ENCODE measurements around the gene PEPD.

Gene PEPD

DNA sequence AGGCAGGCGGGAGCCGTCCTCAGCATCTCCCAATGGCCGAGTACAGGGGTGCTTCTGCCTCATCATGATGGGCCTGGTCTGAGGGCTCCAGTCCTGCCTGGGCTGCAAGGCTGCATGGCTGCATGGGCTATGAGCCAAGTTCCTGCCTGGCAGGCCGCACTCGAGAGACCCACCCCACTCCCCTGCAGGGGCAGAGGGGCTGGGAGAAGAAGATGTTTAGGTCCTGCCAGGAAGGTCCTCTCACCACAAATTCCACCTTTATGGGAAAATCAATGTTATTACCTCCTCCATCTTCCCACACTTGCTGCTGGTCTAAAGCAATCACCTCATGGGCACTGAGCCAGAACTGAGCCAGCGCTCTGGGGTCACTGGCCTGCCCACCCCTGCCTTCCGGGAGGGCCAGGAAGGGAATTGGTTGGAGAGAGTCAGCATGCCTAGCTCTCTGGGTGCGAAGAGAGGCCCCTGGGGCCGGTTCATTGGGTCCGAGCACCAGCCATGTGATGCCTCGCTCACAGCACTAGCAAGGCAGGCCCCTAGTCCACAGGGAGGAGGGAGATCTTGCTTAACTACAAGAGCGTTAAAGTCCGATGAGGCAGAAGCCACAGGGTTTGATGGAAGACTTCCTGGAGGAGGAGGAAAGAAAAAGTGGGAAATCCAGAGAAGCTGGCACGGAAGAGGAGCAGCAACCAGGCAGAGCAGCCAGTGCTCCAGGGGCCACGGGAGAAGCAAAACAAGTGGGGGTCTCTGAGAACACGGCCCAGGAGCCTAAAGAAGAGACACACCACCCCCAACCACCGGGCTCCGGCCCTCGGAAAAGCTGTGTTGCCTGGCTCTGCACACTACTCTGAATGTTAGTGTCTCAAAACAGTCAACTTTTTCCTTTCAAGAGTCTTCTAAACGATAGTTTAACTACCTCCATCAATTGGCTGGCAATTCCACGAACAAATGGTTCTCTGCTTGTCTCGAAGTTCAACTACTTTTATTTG is 84.9 kb downstream of the PEPD start:
- Histone ChIP-seq H3K4me1 (ENCODE audit: insufficient read depth, low read length) (peaks cover 13% of the 10 kb centered on the region), H3K36me3 (ENCODE audit: insufficient read depth, low read length) (no peaks in the 10 kb centered on the region), H3K27me3 (ENCODE audit: insufficient read depth, low read length) (no peaks in the 10 kb centered on the region), H3K4me3 (ENCODE audit: low read length) (no peak overlapping the region), H3K9me3 (ENCODE audit: low read length) (no peaks in the 10 kb centered on the region), H2AFZ (ENCODE audit: low read depth, low read length) (no peak overlapping the region)

DNA sequence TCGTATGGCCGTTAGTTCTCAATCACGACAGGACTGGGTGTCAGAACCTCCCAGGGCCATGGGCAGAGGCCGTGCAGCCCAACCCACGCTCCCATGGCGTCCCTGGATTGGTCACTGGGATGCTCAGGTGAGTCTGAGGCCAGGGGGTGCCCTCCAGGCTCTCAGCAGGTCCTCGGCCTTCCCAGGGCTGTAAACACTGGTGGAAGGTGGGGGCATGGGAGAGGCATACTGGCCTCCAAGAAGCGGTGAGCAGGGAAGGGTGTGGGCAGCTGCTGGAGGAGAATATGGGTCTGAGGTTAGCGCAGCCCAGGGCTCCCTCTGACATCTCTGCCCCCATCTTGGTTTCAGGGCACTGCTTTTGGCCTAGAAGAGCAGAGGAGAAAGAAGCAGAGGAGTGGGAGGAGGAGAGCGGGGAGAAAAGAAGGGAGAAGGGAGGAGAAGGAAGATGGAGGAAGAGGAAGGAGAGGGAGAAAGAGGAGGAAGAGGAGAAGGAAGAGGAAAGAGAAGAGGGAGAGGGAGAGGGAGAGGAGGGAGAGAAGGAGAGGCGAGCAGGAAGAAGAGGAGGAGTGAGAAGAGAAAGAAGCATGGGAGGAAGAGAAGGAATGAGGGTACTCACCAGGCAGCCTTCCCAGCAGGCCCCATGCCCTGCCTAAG is 85.8 kb downstream of the PEPD start:
- Histone ChIP-seq H3K27me3 (ENCODE audit: insufficient read depth, low read length) (no peaks in the 10 kb centered on the region), H3K36me3 (ENCODE audit: insufficient read depth, low read length) (no peaks in the 10 kb centered on the region), H2AFZ (ENCODE audit: low read depth, low read length) (no peak overlapping the region), H3K4me1 (ENCODE audit: insufficient read depth, low read length) (peaks cover 13% of the 10 kb centered on the region), H3K9me3 (ENCODE audit: low read length) (no peaks in the 10 kb centered on the region), H3K4me3 (ENCODE audit: low read length) (no peak overlapping the region)

DNA sequence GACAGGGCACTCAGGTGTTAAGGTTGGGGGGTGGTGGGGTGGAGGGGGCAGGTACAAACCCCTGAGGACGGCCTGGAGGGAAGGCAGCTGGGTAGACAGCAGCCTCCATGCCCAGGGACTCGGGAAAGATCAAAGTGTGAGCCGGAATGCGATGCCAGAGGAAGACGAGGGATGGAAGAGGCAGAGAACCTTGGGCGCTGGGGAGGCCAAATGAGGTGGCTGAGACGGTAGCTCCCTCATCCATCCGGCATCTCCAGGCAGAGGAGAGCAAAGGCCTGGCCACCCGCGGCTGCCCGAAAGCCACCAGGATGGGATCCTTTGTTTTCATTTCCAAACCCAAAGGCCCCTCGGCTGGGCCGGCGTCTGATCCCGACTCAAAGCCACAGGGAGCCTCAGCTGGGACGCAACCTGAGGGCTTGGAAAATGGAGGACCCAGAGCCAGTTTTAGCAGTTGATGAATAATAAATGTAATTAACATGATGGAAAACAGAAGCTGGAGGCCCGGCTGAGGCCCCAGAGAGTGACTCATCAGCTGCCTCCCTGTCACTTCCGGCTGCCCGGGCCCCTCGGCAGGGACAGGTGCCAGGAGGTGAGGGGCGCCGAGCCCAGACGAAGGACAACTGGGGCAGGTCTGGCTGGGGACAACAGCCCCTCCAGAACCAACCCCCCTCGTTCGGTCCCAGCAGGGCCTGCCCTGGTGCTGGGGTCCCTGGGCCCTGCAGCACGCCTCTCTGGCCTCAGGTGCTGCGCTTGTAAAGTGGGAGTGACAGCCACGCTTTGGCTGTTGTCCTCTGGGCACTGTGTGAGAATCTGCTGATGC is 86.5 kb downstream of the PEPD start:
- Histone ChIP-seq H3K4me3 (ENCODE audit: low read length) (no peak overlapping the region), H3K27me3 (ENCODE audit: insufficient read depth, low read length) (no peaks in the 10 kb centered on the region), H3K9me3 (ENCODE audit: low read length) (no peaks in the 10 kb centered on the region), H2AFZ (ENCODE audit: low read depth, low read length) (no peak overlapping the region), H3K36me3 (ENCODE audit: insufficient read depth, low read length) (no peaks in the 10 kb centered on the region), H3K4me1 (ENCODE audit: insufficient read depth, low read length) (peaks cover 13% of the 10 kb centered on the region)

DNA sequence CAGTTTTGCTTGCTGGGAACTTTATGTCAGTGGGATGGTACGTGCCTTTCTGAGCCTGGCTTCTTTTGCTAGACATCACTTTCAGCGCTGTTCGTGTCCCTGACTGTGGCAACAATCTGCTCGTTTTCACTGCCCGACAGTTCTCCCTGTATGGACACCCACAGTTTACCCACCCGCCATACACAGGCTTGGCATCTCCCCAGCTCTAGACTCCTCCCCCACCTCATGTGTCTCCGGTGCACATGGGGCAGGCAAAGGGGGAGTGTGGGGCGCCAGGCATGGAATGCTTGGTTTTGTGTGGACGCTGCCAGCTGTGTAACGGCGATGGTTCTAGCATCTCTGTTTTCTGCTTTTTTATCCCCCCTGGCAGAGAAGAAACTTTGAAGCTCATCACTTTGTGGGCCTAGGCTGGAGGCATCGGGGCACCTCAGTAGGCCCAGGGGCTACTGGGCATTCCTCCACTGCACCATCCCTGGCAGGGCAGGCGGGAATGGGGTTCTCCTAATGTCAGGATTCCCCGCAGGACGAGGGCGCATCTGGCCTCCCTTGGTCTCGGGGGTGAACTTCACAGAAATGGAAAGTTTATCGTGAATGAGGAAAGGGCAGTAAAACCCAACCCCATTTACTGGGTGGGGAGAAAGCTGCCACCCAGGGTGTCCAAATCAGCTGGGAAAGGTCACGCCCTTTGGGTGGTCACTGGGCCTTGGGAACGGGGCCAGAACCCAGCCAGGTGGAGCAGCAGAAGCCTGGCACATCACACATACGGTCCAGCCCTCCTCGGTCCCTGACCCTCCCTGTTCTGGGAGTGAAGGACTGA is 87.3 kb downstream of the PEPD start:
- Histone ChIP-seq H2AFZ (ENCODE audit: low read depth, low read length) (no peak overlapping the region), H3K4me3 (ENCODE audit: low read length) (no peak overlapping the region), H3K27me3 (ENCODE audit: insufficient read depth, low read length) (no peaks in the 10 kb centered on the region), H3K4me1 (ENCODE audit: insufficient read depth, low read length) (peaks cover 13% of the 10 kb centered on the region), H3K36me3 (ENCODE audit: insufficient read depth, low read length) (no peaks in the 10 kb centered on the region), H3K9me3 (ENCODE audit: low read length) (no peaks in the 10 kb centered on the region)

DNA sequence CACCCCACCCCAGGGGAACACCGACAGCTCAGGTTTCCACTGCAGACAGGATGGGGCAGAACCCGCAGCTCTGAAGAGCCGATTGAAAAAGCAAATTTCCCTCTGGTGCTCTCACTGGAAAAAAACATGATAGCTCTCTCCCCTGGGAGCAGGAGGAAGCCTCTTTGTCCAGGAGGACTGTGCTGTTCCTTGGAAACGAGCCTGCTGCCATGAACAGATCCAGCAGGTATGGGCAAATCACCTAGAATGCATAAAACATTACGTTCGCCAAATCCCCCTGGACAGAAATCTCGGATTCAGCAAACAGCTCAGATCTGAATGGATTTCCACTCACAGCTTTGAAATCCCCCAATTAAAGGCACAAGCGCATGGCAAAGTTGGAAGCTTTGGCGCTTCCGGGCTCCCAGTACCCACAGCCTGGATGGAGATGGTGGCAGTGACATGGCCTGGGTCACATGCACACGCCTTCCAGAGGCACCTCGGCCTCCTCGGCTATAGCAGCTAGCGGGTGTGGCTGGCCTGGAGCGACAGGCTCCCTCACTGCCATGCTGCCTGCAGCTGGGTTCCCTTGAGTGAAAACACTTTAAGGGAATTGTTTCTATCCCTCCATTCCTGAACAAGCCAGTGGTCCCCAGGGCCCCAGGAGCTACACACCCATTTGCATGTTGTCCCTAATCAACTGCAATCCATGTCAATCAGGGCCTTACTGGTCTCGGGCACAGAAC is 89.0 kb downstream of the PEPD start:
- no peaks in the 10 kb centered on the region for H3K36me3 ChIP-seq (ENCODE audit: insufficient read depth, low read length)
- peaks cover 10% of the 10 kb centered on the region for H3K4me1 ChIP-seq (ENCODE audit: insufficient read depth, low read length)
- no peaks in the 10 kb centered on the region for H3K9me3 ChIP-seq (ENCODE audit: low read length)
- no peaks in the 10 kb centered on the region for H3K27me3 ChIP-seq (ENCODE audit: insufficient read depth, low read length)
- H2AFZ ChIP-seq (ENCODE audit: low read depth, low read length): no peak overlapping the region
- no peak overlapping the region for H3K4me3 ChIP-seq (ENCODE audit: low read length)

DNA sequence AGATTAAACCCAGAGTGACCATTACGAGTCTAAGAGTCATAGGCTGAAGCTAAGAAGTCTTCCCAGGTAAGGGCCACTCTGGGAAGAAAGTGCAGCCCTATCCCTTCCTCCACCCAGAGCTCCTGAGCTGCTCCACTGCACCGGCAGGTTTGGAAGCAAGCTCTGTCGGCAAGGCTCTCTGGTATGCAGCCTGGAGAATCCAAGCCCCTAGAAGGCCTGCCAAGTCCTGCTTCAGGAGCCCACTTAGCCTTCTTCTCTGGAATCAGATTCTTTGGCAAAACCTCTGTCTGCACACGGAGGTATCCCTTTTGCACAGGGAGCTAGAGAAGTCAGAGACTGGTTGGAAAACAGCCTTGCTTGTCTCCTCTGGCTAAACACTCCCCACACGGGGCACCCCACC is 89.6 kb downstream of the PEPD start:
- no peak overlapping the region for H2AFZ ChIP-seq (ENCODE audit: low read depth, low read length)

DNA sequence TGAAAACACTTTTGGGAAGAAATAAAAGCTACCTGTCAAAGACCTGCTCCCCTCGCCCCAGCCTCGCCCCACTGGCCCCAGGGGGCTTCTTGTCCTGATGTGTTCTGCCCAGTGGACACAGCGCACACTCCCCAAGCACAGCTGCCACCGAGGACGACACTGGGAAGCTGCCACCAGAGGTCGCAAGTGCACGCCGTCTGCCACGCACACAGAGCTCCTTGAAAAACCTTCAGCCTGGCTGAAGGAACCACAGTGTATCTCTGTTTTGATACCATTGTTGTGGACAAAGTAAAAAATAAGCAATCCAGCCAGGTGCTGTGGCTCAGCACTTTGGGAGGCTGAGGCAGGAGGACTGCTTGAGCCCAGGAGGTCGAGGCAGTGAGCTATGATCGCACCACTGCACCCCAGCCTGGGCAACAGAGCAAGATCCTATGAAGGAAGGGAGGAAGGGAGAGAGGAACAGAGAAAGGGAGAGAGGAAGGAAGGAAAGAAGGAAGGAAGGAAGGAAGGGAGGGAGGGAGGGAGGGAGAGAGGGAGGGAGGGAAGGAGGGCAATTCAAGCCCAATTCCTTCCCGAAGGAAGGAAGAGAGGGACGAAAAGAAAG is 90.8 kb downstream of the PEPD start:
- Histone ChIP-seq H3K27me3 (ENCODE audit: insufficient read depth, low read length) (no peaks in the 10 kb centered on the region), H3K4me3 (ENCODE audit: low read length) (no peak overlapping the region), H3K36me3 (ENCODE audit: insufficient read depth, low read length) (no peaks in the 10 kb centered on the region), H3K4me1 (ENCODE audit: insufficient read depth, low read length) (peaks cover 8% of the 10 kb centered on the region), H2AFZ (ENCODE audit: low read depth, low read length) (no peak overlapping the region), H3K9me3 (ENCODE audit: low read length) (no peaks in the 10 kb centered on the region)

More for the DNA sequence above, 89.6 kb downstream of the PEPD start:
- H3K4me3 ChIP-seq (ENCODE audit: low read length): no peak overlapping the region
- no peaks in the 10 kb centered on the region for H3K36me3 ChIP-seq (ENCODE audit: insufficient read depth, low read length)
- no peaks in the 10 kb centered on the region for H3K9me3 ChIP-seq (ENCODE audit: low read length)
- peaks cover 8% of the 10 kb centered on the region for H3K4me1 ChIP-seq (ENCODE audit: insufficient read depth, low read length)
- H3K27me3 ChIP-seq (ENCODE audit: insufficient read depth, low read length): no peaks in the 10 kb centered on the region

DNA sequence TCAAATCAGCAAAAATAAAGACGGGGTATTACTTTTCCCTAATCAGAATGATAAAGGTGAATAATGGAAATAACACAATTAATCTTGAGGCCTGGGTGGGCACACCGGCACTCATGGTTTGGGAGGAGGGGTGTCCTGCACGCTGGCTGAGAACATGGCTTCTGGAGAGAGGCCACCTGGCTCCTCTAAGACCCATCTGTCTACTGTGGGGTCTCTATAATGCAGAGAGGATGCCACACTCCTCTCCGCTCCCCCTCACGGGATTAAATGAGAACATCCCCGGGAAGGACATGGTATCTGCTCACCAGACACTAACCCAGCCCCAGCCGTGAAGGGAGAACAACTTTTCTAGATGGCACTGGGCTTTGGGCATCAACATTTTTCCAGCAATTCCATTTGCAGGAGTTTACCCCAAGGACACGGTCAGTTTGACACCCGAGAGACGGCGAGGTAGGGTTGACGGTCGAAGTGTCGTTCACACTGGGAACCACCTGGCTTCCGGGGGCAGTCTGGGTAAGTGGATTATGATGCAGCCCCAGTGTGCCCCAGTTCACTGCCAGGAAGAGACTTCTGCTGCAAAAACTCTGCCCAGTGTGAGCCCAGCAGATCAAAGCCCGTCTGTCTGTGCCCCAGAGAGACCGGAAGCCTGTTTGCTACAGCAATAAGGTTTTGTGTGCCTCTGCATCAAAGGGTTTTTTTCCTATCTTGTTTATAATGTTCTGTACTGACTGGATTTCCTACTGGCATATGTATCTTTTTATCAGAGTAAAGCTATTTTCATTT is 91.5 kb downstream of the PEPD start:
- Histone ChIP-seq H3K9me3 (ENCODE audit: low read length) (no peaks in the 10 kb centered on the region), H3K4me1 (ENCODE audit: insufficient read depth, low read length) (peaks cover 2% of the 10 kb centered on the region), H3K36me3 (ENCODE audit: insufficient read depth, low read length) (no peaks in the 10 kb centered on the region), H3K4me3 (ENCODE audit: low read length) (no peak overlapping the region), H2AFZ (ENCODE audit: low read depth, low read length) (no peak overlapping the region), H3K27me3 (ENCODE audit: insufficient read depth, low read length) (no peaks in the 10 kb centered on the region)

DNA sequence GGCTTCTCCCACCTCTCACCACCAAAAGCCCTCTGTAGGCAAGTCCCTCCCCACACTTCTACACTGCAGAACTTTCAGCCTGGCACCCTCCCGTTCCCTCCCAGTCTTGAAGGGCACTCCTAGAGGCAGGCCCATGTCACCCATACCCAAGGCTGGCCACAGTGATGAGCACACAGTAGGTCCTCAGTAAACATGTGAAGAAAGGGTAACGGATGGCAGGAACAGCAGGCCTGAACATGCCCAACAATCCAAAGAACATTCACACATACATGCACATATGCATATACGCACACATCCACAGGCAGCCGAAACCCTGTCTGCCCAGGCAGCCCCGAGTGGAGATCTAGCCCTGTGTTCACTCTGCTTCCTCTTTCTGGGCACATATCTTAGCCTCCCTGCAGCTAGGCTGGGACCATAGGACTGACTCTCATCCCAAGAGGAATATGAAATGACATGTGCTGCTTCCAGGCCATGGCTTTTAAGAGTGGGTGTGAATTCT is 92.9 kb downstream of the PEPD start:
- Histone ChIP-seq H3K27me3 (ENCODE audit: insufficient read depth, low read length) (no peaks in the 10 kb centered on the region), H3K4me1 (ENCODE audit: insufficient read depth, low read length) (peaks cover 2% of the 10 kb centered on the region), H2AFZ (ENCODE audit: low read depth, low read length) (no peak overlapping the region), H3K9me3 (ENCODE audit: low read length) (no peaks in the 10 kb centered on the region), H3K36me3 (ENCODE audit: insufficient read depth, low read length) (no peaks in the 10 kb centered on the region), H3K4me3 (ENCODE audit: low read length) (no peak overlapping the region)

DNA sequence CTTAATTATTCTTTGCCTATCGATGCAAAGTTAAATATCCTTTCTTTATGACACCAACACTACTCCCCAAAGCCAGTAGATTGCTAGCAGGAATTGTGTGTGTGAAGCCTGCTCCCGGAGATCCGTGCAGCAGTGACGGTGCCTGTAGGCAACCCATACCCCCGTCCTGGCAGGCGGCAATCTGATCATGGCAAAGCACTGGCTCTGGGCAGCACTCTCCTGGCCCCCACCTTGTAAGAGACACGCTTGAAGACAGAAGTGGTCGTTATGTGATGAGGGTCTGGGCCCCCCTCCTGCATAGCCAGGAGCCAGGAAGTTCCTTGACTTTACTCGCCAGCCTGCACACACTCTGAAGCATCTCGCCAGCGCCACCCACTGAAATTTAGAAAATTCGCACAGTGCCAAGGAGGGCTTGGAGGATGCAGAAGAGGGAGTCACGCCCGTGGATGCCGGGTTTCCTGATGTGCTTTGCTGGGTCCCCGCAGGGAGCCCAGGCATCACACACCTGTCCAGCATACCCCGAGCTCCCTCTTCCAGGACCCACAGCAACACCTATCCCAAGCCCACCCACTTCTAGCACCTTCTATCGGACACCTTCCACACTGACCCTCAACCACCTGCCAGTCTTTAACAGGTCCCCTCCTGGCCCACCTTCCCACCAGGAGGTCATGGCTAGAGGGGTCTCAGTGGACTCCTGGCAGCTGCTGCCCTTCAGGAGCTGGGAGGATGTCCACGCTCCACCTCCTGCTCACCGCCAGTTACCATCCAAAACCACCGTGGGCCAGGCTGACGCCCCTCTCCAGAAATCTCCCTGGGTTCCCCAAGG is 93.6 kb downstream of the PEPD start:
- H3K4me1 ChIP-seq (ENCODE audit: insufficient read depth, low read length): peaks cover 2% of the 10 kb centered on the region
- H3K4me3 ChIP-seq (ENCODE audit: low read length): no peak overlapping the region
- H2AFZ ChIP-seq (ENCODE audit: low read depth, low read length): no peak overlapping the region
- H3K9me3 ChIP-seq (ENCODE audit: low read length): no peaks in the 10 kb centered on the region
- no peaks in the 10 kb centered on the region for H3K27me3 ChIP-seq (ENCODE audit: insufficient read depth, low read length)
- H3K36me3 ChIP-seq (ENCODE audit: insufficient read depth, low read length): no peaks in the 10 kb centered on the region

All from neuron (in vitro differentiated cells).